ENCODE results near the gene RAB26. TPM values are rescaled to one million over a fixed set of nuclear protein-coding genes. Genes with fewer than 3 reads are reported as not detected.
"Not testable (repeated sequence)": the region's sequence is repeated elsewhere in the genome, so short reads cannot be mapped to it uniquely, and the experiment has no call there.

The RAB26 gene
- total RNA-seq, 1 donor from 2014 or later = 1.7 TPM

GRCh38 chr16:2129890-2130447 lies 18.5 kb upstream of the RAB26 start:
- DNase-seq; ATAC-seq; intact Hi-C loops (cut with micrococcal nuclease): not testable (repeated sequence)

GRCh38 chr16:2133797-2134196 lies 14.6 kb upstream of the RAB26 start:
- not testable (repeated sequence) for DNase-seq

GRCh38 chr16:2135071-2135470 lies 13.4 kb upstream of the RAB26 start:
- ATAC-seq; intact Hi-C loops (cut with micrococcal nuclease): not testable (repeated sequence)
- peak; percentile 75 for DNase-seq

More at GRCh38 chr16:2133797-2134196, 14.6 kb upstream of the RAB26 start:
- ATAC-seq; intact Hi-C loops (cut with micrococcal nuclease): not testable (repeated sequence)

GRCh38 chr16:2135770-2136490 lies 12.5 kb upstream of the RAB26 start, which contains the start of gene PKD1:
PKD1 (minus strand) TSS chr16:2135898; CDS start chr16:2135689, 209 bp downstream.
- intact Hi-C loops (cut with micrococcal nuclease) = not testable (repeated sequence)
- ATAC-seq = peak; percentile 90
- peak; percentile 100 for DNase-seq

- ATAC-seq (no peak), DNase-seq (no peak)
- intact Hi-C loops (cut with micrococcal nuclease) = no loop called here
Measured at GRCh38 chr16:2142942-2143877, 5.2 kb upstream of the RAB26 start.

GRCh38 chr16:2143878-2144485 lies 4.4 kb upstream of the RAB26 start:
- no peak for ATAC-seq
- no peak for DNase-seq
- intact Hi-C loops (cut with micrococcal nuclease) = no loop called here

- no peak for DNase-seq
- intact Hi-C loops (cut with micrococcal nuclease) = no loop called here
- no peak for ATAC-seq
Measured at GRCh38 chr16:2145843-2146242, 2.6 kb upstream of the RAB26 start.

GRCh38 chr16:2147378-2147777 lies 1.0 kb upstream of the RAB26 start:
- intact Hi-C loops (cut with micrococcal nuclease) = no loop called here
- DNase-seq (no peak), ATAC-seq (peak; percentile 5)

- no peak for ATAC-seq
- intact Hi-C loops (cut with micrococcal nuclease) = no loop called here
- DNase-seq = no peak
Measured at GRCh38 chr16:2148714-2149629, 547 bp downstream of the RAB26 start.

- ATAC-seq (no peak), DNase-seq (no peak)
- intact Hi-C loops (cut with micrococcal nuclease) = no loop called here
Measured at GRCh38 chr16:2149630-2150417, 1.4 kb downstream of the RAB26 start.

- DNase-seq (no peak), ATAC-seq (no peak)
- intact Hi-C loops (cut with micrococcal nuclease) = no loop called here
Measured at GRCh38 chr16:2150418-2151187, 2.2 kb downstream of the RAB26 start.

- ATAC-seq (no peak), DNase-seq (no peak)
- intact Hi-C loops (cut with micrococcal nuclease) = no loop called here
Measured at GRCh38 chr16:2151188-2152091, 3.0 kb downstream of the RAB26 start.

- intact Hi-C loops (cut with micrococcal nuclease) = no loop called here
- DNase-seq (no peak), ATAC-seq (no peak)
Measured at GRCh38 chr16:2152695-2153506, 4.5 kb downstream of the RAB26 start.

GRCh38 chr16:2154533-2155090 lies 6.2 kb downstream of the RAB26 start:
- ATAC-seq = no peak
- DNase-seq = no peak
- intact Hi-C loops (cut with micrococcal nuclease) = no loop called here
